Stimulated activated CD4-positive, alpha-beta T cell treated with anti-CD3 and anti-CD28 coated beads, Interleukin-12 subunit alpha, Interleukin-12 subunit beta, amount 100 ng/mL, for 4 hours (primary cell): ENCODE results near the gene UBE2D2.

Experiments
- DNase-seq: peaks from one replicate; pipeline ENCODE4 v3.0.0-alpha.2; 2020

Gene UBE2D2

DNA sequence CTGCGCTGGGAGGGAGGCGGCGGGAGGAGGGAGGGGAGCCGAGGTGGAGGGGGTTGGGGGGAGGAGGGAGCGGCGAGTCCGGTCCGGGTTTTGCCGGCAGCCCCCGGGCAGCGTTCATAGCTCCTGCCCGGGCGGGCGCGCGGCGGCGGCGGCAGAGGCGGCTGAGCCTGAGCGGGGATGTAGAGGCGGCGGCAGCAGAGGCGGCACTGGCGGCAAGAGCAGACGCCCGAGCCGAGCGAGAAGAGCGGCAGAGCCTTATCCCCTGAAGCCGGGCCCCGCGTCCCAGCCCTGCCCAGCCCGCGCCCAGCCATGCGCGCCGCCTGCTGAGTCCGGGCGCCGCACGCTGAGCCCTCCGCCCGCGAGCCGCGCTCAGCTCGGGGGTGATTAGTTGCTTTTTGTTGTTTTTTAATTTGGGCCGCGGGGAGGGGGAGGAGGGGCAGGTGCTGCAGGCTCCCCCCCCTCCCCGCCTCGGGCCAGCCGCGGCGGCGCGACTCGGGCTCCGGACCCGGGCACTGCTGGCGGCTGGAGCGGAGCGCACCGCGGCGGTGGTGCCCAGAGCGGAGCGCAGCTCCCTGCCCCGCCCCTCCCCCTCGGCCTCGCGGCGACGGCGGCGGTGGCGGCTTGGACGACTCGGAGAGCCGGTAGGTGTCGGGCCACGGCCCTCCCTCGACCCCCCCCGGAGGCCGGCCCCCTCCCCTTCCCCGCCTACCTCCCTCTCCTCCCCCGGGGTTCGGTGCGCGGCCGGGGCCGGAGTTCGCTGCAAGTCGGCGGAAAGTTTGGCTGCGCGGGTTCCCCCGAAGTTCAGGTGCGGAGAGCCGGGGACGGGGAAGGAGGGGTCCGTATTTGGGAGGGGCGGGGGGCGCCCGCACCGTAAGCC is 87.3 kb downstream of the UBE2D2 start, which contains the start of gene CXXC5:
CXXC5 (plus strand) TSS at position 145 of the 877 bp plus-strand sequence. CDS start 32,175 bp downstream, outside the sequence.
- peak; percentile 52 for DNase-seq

- no peak for DNase-seq
Measured at GRCh38 chr5:139649082-139649991, 88.2 kb downstream of the UBE2D2 start.

DNA sequence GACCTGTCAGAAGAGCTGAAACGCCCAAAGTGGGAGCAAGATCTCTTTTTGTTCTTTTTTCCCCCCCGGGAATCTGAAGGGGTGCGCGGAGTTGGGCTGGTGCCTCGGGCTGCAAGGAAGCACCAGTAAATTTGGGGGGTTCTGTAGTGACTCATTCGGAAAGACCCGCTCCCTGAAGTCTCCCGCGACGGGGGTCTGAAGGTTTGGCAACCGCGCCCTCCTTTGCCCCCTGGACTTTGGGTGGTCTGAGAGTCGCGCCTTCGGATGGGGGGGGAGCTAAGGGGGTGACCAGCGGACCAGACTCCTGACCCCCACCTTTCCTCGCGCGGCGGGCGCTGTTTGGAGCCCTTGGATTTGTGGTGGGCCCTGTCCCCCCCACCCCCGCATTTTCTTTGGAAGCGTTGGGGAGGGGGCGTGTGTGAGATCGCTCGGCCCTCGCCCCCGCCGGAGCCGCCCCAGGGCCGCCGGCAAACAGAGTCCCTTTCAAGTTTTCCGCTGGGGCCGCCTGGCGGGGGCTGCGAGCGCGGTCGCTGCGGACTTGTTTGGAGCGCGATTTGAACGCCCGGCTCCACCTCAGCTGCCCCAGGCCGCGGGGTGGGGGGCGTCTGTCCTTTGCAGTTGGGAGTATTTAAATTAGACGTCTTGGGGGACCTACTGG is 89.0 kb downstream of the UBE2D2 start:
- DNase-seq: no peak

GRCh38 chr5:139650689-139651042 is 89.5 kb downstream of the UBE2D2 start:
- no peak for DNase-seq

DNA sequence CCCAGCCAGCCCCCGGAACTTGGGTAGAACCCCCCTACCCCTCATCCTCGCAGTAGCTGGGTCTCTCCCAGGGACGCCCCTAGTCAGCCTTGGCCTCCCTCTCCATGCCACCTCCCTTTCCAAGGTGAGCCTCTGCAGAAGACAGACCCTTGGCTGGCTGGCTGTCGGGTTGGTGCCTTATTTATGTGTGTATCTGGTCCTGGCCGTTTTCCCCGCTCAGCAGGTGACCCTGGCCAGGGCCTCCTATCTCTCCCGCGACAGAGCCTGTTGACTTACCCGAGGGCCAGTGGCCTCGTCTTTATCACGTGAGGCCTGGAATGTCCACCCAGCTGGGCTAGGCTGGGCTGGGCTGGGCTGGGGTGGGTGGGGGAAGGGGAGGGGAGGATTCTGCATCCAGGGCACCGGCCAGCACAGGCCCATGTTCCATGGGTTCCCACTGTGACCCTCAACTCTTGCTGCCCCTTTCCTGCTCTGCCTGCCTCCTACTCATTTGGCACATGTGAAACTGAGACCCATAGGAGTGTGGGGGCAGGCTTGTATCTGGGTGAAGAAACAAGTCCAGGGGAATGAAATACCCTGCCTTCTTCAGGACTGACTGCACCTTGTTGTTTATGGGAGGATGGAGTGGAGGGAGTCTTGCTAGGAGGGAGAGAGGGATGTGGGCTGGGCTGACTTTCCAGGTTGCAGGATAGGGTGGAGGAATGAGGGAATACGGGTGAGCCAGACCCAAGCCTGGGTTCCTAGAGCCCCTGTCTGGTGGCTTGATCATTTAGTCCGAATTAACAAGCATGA is 90.1 kb downstream of the UBE2D2 start:
- DNase-seq: no peak

- peak; percentile 44 for DNase-seq
Measured at GRCh38 chr5:139651853-139652787, 91.0 kb downstream of the UBE2D2 start.

DNA sequence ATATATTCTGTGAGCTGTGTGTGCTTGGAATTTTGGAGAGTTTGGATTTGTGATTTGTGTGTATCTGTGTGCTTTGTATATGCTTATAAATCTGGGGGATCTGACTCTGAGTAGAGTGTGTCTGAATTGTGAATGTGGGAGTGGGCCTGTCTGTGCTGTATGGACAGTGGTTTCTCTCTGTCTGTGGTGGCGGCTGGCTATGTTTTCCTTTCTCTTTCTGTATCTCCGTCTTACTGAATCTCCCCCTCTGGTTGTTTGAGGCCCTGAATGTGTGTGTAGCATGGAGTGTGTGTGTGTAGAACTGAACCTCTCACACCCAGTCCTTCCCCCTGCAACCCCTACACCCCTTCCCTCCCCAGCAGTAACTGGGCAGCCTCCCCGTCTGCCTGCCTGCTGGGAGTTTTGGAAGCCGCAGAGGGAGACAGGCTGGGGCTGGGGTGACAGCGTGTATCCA is 91.7 kb downstream of the UBE2D2 start:
- no peak for DNase-seq

GRCh38 chr5:139653616-139654015 is 92.5 kb downstream of the UBE2D2 start:
- no peak for DNase-seq

- DNase-seq: no peak
Measured at GRCh38 chr5:139654464-139654863, 93.3 kb downstream of the UBE2D2 start.

DNA sequence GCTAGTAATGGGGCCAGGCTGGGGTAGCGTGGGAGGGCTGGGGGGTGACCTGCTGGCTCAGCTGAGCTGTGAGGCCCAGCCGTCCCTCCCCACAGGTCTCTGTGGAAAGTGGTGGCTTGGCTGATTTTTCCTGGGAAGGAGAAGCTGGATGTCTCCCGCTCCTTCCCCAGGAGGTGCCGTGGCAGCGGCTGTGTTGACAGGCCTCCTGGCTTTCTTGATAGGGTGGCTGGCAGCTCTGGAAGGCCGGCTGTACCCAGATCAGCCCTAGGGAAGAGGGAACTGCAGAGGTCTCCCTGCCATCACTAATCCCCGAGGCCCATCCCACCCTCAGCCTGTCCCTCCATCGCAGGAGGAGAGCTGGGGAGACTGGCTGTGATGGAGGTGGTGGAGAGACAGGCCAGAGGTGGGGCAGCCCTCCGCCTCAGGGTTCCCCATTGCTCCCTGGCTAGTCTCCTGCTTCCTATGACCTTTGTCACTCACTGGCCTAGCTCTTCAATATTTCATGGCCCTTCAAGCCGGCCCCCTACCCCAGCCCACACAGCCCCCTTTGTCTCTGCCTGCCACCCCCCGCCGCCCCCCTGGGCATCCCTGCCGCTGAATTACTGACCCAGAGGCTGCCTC is 93.8 kb downstream of the UBE2D2 start:
- DNase-seq: no peak

DNA sequence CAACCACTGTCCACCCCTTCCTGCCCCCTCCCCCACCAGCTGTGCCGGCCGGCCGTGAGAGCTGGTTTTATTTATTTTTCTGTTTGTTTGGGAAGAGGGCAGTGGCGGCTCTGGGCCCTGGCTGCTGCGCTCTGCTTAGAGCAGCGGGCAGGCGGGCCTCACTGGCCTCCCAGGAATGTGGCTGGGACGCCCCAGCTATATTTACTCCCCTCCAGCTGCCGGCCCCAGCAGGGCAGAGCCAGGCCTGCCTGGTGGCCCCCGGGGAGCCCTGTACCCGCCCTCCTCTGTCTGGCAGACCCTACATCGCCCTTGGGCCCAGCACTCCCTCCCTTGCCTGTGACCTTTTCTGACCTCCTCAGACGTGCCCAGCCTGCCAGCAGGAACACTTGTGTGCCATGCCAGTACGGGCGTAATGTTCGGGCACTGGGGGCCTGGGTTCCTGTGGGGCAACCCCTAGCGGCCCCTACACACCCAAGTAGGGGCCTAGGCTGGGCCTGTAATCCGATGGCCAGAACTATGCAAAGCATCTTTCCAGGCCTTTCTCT is 94.7 kb downstream of the UBE2D2 start:
- DNase-seq: no peak

DNA sequence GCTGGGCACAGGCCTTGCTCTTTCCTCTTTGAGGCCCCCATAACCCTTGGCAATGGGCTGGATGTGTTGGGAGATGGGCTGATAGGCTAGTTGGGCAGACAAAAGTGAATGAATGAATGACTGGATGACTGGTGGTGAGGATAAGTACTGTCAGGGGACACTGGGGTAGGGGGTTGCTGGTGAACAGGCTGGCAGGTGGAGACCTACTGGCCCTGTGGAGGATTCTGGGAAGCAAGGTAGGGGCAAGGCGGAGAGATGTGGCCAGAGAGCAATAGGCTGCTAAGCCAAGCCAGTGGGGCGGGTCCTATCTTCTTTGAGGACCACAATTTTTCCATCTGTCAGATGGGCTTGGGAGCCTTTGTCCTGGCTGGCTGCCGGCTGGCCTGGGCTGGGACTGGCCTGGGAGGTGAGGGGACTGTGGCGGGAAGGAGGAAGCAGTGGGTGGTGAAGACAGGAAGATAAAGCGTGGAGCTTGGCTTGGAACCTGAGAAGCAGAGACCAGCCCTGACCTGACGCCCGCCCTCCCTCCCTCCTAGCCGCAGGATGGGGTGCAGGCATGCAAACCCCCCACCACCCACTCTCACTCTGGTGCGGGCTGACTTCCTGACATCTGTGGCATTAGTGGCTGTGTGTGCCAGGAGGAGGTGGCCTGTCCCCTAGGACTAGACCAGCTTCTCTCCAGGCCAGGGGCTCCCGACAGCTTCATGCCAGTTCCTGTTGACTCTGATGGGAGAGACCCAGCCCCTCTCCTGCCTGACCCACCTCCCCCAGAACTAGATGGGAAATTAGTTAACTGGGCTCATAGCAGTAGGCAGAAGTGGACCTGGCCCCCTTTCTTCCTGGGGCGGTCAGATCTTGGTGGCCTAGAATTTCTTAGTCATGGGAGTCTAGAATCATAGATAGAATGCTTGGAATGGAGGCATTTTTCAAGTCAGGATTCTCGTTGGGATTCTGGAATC is 96.5 kb downstream of the UBE2D2 start:
- DNase-seq: no peak

GRCh38 chr5:139658501-139658927 is 97.4 kb downstream of the UBE2D2 start:
- DNase-seq: no peak

- DNase-seq: no peak
Measured at GRCh38 chr5:139658928-139659667, 98.0 kb downstream of the UBE2D2 start.

DNA sequence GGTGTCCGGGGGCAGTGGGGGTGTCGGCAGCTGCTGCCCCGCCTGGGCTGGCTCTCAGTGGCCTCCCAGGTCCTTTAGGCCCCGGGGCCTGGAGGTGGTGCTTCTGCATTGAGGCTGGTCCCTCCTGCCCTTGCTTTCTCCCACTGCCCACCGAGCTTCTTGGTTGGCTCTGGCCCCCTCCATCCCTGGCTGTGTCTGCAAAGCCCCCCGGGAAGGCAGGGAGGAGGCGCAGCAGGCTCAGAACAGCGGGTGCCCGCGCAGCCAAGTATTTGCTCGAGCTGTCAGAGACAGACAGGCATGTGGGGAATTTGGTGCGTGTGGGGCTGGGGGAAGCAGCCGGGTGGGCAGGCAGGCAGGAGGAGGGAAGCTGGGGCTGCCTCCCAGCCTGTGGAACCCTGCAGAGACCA is 98.6 kb downstream of the UBE2D2 start:
- DNase-seq: no peak

DNA sequence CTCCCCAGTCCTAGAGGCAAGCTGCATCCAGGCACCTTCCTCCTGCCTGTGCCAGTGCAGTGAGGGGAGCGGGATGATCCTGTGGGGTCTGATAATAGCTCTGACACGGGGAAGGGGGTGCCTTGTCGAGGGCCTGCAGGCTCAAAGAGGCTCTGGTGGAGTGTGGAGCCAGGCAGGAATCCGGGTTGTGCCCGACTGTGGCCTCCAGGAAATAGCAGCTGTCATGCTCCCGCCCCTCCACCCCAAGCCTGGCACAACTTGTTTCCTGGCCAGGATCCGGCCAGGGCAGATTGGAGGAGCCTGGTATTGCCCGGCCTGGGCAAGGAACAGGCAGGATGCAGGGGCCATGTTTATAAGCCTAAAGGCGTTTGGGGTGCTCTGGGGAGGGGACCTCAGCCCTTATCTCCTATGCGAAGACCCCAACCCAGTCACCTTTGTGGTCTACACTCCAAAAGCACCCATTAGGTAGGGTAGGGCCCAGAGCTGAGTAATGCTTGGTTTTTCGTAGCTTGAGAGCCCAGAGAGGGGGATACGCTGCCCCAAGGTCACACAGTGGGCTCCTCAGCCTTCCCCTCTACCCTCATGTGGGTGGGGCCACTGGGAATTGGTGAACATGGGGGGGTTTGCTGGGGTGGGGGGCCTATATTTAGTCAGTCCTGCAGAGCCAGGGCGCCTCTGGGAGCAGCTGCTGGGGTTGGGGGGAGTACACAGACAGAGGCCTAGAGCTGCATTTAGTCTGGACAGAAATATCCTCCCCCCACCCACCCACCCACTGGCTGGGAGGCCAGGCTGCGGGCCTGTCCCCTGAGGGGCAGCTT is 99.2 kb downstream of the UBE2D2 start:
- no peak for DNase-seq
